Mesendoderm (in vitro differentiated cells): Measurements from ENCODE around the gene ATP11B.

Experiments
- DNase-seq: peaks from one replicate; pipeline ENCODE4 v3.0.0; 2013
- H2AK5ac ChIP-seq: 2 replicates; pipeline ENCODE4 v1.6.1; 2013; ENCODE audit warnings: low read length, inconsistent platforms
- H2BK120ac ChIP-seq: 2 replicates; pipeline ENCODE4 v1.6.1; 2013; ENCODE audit warnings: low read depth, mild to moderate bottlenecking, low read length, moderate library complexity, mixed read lengths
- H2BK15ac ChIP-seq: replicated peaks from 2 replicates; pipeline ENCODE4 v1.6.1; 2013; ENCODE audit warnings: low read depth, mild to moderate bottlenecking, moderate library complexity
- H2BK5ac ChIP-seq: 2 replicates; pipeline ENCODE4 v1.6.1; 2013; ENCODE audit warnings: low read length, inconsistent platforms
- H3K18ac ChIP-seq: 2 replicates; pipeline ENCODE4 v1.6.1; 2013; ENCODE audit warnings: mild to moderate bottlenecking, low read length, mixed read lengths
- H3K23ac ChIP-seq: one replicate; pipeline ENCODE4 v1.6.1; 2013; ENCODE audit warnings: low read length
- H3K27ac ChIP-seq: 2 replicates; pipeline ENCODE4 v1.5.1; 2013; ENCODE audit warnings: low read depth, mild to moderate bottlenecking, inconsistent platforms, low read length, moderate library complexity
- H3K27me3 ChIP-seq: 2 replicates; pipeline ENCODE4 v1.6.1; 2013; ENCODE audit warnings: low read length, control low read depth, mild to moderate bottlenecking, inconsistent platforms; ENCODE audit not compliant: insufficient read depth, poor library complexity
- H3K36me3 ChIP-seq: 2 replicates; pipeline ENCODE4 v1.6.1; 2013; ENCODE audit warnings: low read length, inconsistent platforms; ENCODE audit not compliant: control insufficient read depth, insufficient read depth
- H3K4ac ChIP-seq: one replicate; pipeline ENCODE4 v1.6.1; 2013; ENCODE audit warnings: low read depth, mild to moderate bottlenecking, low read length, moderate library complexity
- H3K4me1 ChIP-seq: 2 replicates; pipeline ENCODE4 v1.6.1; 2013; ENCODE audit warnings: low read depth, low read length, inconsistent platforms; ENCODE audit not compliant: control insufficient read depth
- H3K4me2 ChIP-seq: 2 replicates; pipeline ENCODE4 v1.6.1; 2013; ENCODE audit warnings: low read length
- H3K4me3 ChIP-seq: 2 replicates; pipeline ENCODE4 v1.5.1; 2013; ENCODE audit warnings: mild to moderate bottlenecking, low read length
- H3K56ac ChIP-seq: one replicate; pipeline ENCODE4 v1.6.1; 2013; ENCODE audit warnings: low read length
- H3K79me1 ChIP-seq: 2 replicates; pipeline ENCODE4 v1.6.1; 2013; ENCODE audit warnings: low read length, inconsistent platforms
- H3K79me2 ChIP-seq: 2 replicates; pipeline ENCODE4 v1.6.1; 2013; ENCODE audit warnings: mild to moderate bottlenecking, low read length; ENCODE audit not compliant: control insufficient read depth, insufficient read depth
- H3K9ac ChIP-seq: 2 replicates; pipeline ENCODE4 v1.6.1; 2013; ENCODE audit warnings: low read length, inconsistent platforms
- H4K5ac ChIP-seq: one replicate; pipeline ENCODE4 v1.6.1; 2013; ENCODE audit warnings: low read length
- H4K8ac ChIP-seq: one replicate; pipeline ENCODE4 v1.6.1; 2013; ENCODE audit warnings: low read depth, mild to moderate bottlenecking, control low read depth, low read length, moderate library complexity
- WGBS: extraction: QIAGEN DNeasy Blood & Tissue Kit; methylation state at CpG from one replicate; pipeline ENCODE4 v1.1.7; 2013; ENCODE audit warnings: low lambda C conversion rate, missing lambda C conversion rate; ENCODE audit not compliant: insufficient coverage; ENCODE audit errors: extremely low coverage; 5-methylcytosine and 5-hydroxymethylcytosine counted together

ATP11B gene

DNA sequence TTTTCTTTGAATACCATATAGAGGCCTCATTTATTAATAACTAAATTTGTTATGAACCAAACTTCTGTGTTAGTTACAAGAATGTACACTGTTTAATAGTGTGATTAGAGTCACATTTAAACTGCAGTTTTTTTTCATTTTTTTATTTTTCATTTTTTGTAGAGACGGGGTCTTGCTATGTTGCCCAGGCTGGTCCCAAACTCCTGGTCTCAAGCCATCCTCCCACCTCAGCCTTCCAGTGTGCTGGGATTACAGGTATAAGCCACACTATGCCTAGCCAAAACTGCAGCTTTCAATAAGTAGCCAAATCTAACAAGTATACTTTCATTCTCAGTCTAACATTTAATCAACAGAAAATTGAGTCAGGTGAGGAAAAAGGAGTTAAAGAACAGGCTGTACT lies 10.2 kb upstream of the ATP11B start:
- H3K4me2 ChIP-seq, result no peak overlapping the region
- H3K56ac ChIP-seq, result no peak overlapping the region
- no CpG with 5 or more reads among the region's 1 CpG for WGBS
- H2BK120ac ChIP-seq, result no peak overlapping the region
- no peaks in the 10 kb centered on the region for H3K4me1 ChIP-seq
- H2BK15ac ChIP-seq, result no peak overlapping the region
- no peak overlapping the region for H2BK5ac ChIP-seq
- no peak overlapping the region for H3K9ac ChIP-seq
- no peak overlapping the region for H4K5ac ChIP-seq
- no peaks in the 10 kb centered on the region for H3K36me3 ChIP-seq
- H3K4ac ChIP-seq, result no peak overlapping the region
- no peak overlapping the region for H2AK5ac ChIP-seq
- H4K8ac ChIP-seq, result no peak overlapping the region
- no peak overlapping the region for H3K4me3 ChIP-seq
- H3K27me3 ChIP-seq, result no peaks in the 10 kb centered on the region
- no peaks in the 10 kb centered on the region for H3K79me1 ChIP-seq
- H3K79me2 ChIP-seq, result no peaks in the 10 kb centered on the region
- no peak overlapping the region for H3K27ac ChIP-seq
- H3K18ac ChIP-seq, result no peak overlapping the region
- no peak overlapping the region for H3K23ac ChIP-seq
- DNase-seq, result no peak

DNA sequence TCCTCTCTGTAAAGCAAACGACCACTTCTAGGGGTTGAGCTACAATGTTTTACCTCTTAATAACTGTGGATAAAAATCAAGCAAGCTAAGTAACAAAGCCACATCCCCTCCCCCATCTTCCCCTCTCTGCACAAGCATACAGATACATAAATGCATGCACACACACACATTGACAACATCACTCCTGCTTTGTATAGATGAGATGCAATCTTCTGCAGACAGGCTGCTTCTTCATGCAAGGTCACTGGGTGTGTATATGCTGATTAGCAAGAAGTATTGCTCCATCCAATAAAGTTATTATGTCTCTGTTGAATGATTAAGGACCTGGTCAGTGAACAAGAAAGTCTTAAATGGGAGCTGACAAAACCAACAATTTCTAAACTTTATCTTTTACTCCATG lies 8.8 kb upstream of the ATP11B start:
- no peak overlapping the region for H4K5ac ChIP-seq
- H3K18ac ChIP-seq, result no peak overlapping the region
- H3K27me3 ChIP-seq, result no peaks in the 10 kb centered on the region
- no peak overlapping the region for H3K56ac ChIP-seq
- no CpG with 5 or more reads among the region's 1 CpG for WGBS
- no peaks in the 10 kb centered on the region for H3K4me1 ChIP-seq
- no peak overlapping the region for H2BK15ac ChIP-seq
- no peak overlapping the region for H2BK5ac ChIP-seq
- no peak overlapping the region for H4K8ac ChIP-seq
- H3K36me3 ChIP-seq, result no peaks in the 10 kb centered on the region
- no peak overlapping the region for H2BK120ac ChIP-seq
- H3K4me3 ChIP-seq, result no peak overlapping the region
- H3K9ac ChIP-seq, result no peak overlapping the region
- DNase-seq, result no peak
- no peak overlapping the region for H3K4me2 ChIP-seq
- H3K23ac ChIP-seq, result no peak overlapping the region
- H3K79me1 ChIP-seq, result no peaks in the 10 kb centered on the region
- H3K79me2 ChIP-seq, result no peaks in the 10 kb centered on the region
- H2AK5ac ChIP-seq, result no peak overlapping the region
- H3K27ac ChIP-seq, result no peak overlapping the region
- no peak overlapping the region for H3K4ac ChIP-seq

DNA sequence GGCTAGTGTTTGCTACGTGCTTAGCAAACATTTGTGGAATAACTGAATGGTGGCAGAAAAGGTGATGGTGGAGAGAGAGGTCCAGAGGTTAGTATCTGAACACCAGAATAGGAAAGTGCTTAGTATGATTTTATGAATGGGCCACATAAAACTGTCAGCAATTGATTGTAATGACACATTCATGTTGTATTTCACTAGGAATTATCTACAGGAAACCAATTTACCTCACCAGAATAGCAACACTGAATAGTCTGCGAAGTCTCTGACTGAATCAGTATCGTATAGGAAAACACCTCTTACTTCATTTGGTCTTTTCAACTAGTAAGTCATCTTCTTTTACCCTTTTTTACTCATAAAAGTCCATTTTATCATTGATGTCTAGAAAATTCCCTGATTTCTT lies 8.2 kb upstream of the ATP11B start:
- no peak overlapping the region for H4K5ac ChIP-seq
- H3K27ac ChIP-seq, result no peak overlapping the region
- no peaks in the 10 kb centered on the region for H3K79me2 ChIP-seq
- H2BK120ac ChIP-seq, result no peak overlapping the region
- no peak overlapping the region for H2AK5ac ChIP-seq
- H3K9ac ChIP-seq, result no peak overlapping the region
- no peaks in the 10 kb centered on the region for H3K79me1 ChIP-seq
- no peak overlapping the region for H3K4me3 ChIP-seq
- no peaks in the 10 kb centered on the region for H3K36me3 ChIP-seq
- DNase-seq, result no peak
- no peak overlapping the region for H3K18ac ChIP-seq
- no peak overlapping the region for H3K4me2 ChIP-seq
- no peak overlapping the region for H3K56ac ChIP-seq
- H3K23ac ChIP-seq, result no peak overlapping the region
- H3K4ac ChIP-seq, result no peak overlapping the region
- H3K27me3 ChIP-seq, result no peaks in the 10 kb centered on the region
- H2BK5ac ChIP-seq, result no peak overlapping the region
- WGBS, result no CpG with 5 or more reads among the region's 3 CpGs
- H2BK15ac ChIP-seq, result no peak overlapping the region
- no peak overlapping the region for H4K8ac ChIP-seq
- H3K4me1 ChIP-seq, result no peaks in the 10 kb centered on the region

DNA sequence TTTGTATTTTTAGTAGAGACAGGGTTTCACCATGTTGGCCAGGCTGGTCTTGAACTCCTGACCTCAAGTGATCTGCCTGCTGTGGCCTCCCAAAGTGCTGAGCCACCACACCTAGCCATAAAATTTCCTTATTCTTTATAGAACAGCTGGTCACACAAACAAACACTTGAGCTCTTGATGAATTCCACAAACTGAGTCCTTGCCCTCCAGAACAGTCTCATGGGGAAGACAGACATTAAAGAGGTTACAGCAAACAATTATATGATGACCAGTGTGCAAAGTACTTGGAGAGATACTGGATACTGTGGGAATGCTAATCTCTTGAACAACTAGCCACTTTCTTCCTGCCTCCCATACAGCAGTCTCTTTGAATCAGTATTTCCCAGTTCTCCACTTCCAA lies 7.5 kb upstream of the ATP11B start:
- no peak overlapping the region for H3K4me2 ChIP-seq
- H3K27me3 ChIP-seq, result no peaks in the 10 kb centered on the region
- no peak overlapping the region for H2AK5ac ChIP-seq
- H3K79me2 ChIP-seq, result no peaks in the 10 kb centered on the region
- no peak overlapping the region for H3K18ac ChIP-seq
- no peaks in the 10 kb centered on the region for H3K36me3 ChIP-seq
- no peak overlapping the region for H4K8ac ChIP-seq
- H2BK120ac ChIP-seq, result no peak overlapping the region
- H4K5ac ChIP-seq, result no peak overlapping the region
- H3K9ac ChIP-seq, result no peak overlapping the region
- H3K23ac ChIP-seq, result no peak overlapping the region
- H3K27ac ChIP-seq, result no peak overlapping the region
- no peaks in the 10 kb centered on the region for H3K4me1 ChIP-seq
- no peaks in the 10 kb centered on the region for H3K79me1 ChIP-seq
- no peak overlapping the region for H3K4ac ChIP-seq
- H2BK15ac ChIP-seq, result no peak overlapping the region
- H3K4me3 ChIP-seq, result no peak overlapping the region
- no peak for DNase-seq
- H2BK5ac ChIP-seq, result no peak overlapping the region
- no peak overlapping the region for H3K56ac ChIP-seq

DNA sequence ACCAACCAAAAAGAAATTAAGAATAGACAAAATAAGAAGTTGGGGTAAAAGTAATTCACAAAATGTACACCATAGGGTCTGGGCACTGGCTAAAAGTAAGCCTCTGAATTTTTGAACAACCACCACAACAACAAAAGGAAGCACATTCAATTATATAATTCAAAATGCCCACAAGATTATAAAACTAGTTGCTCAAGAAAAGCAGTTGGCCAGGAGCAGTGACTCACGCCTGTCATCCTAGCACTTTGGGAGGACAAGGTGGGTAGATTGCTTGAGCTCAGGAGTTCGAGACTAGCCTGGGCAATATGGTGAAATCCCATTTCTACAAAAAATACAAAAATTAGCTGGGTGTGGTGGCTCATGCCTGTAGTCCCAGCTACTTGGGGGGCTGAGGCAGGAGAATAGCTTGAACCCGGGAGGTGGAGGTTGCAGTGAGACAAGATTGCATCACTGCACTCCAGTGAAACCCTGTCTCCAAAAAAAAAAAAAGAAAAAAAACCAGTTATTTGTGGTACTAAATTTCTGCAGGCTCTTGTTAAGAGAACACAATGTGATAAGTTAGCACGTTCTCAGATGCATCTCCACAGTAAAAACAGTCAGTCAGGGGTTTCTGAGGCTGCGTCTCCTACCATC lies 6.6 kb upstream of the ATP11B start:
- no peak overlapping the region for H3K4me3 ChIP-seq
- no peaks in the 10 kb centered on the region for H3K27me3 ChIP-seq
- no peak overlapping the region for H4K5ac ChIP-seq
- no peak overlapping the region for H3K27ac ChIP-seq
- H4K8ac ChIP-seq, result no peak overlapping the region
- H2BK120ac ChIP-seq, result no peak overlapping the region
- no CpG with 5 or more reads among the region's 5 CpGs for WGBS
- H3K4me2 ChIP-seq, result no peak overlapping the region
- no peaks in the 10 kb centered on the region for H3K79me2 ChIP-seq
- no peaks in the 10 kb centered on the region for H3K36me3 ChIP-seq
- no peaks in the 10 kb centered on the region for H3K79me1 ChIP-seq
- no peak overlapping the region for H3K23ac ChIP-seq
- no peak for DNase-seq
- H3K56ac ChIP-seq, result no peak overlapping the region
- no peak overlapping the region for H2AK5ac ChIP-seq
- no peak overlapping the region for H3K18ac ChIP-seq
- no peak overlapping the region for H3K9ac ChIP-seq
- H3K4me1 ChIP-seq, result no peaks in the 10 kb centered on the region
- H3K4ac ChIP-seq, result no peak overlapping the region
- no peak overlapping the region for H2BK15ac ChIP-seq
- no peak overlapping the region for H2BK5ac ChIP-seq

DNA sequence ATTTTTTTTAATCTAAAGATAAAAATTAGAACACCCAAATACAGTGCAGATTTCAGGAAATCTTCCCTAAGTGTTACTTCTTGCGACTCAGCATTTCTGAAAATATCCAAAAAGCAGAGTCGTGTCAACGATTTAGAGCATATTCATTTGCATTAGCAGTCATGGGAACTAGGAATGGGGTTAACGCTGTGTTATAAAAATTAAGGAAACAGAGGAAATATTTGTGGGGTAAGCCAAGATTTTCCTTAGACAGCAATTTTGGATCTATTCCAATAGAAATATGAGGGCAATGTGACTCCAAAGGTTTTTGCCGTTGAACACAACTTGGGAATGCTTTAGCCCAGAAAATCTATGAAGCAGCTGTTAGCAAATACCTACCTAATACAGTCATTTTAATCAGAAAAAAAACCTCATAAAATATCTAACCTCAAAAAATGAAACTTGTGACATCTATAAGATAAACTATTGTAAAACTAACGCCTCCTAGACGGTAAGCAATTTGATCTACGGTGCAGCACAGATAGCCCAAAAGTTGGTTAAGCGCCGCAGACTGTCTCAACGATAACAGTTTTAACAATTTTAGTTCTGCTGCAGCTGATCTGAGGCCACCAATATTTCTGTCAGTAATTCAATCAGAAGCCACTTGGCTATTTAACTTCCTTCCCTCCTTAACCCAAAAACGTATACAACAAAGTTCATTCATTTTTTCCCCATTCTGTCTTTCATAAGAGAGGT lies 5.8 kb upstream of the ATP11B start:
- Histone ChIP-seq H3K36me3 (no peaks in the 10 kb centered on the region), H2AK5ac (no peak overlapping the region), H3K56ac (no peak overlapping the region), H2BK120ac (no peak overlapping the region), H2BK15ac (no peak overlapping the region), H3K18ac (no peak overlapping the region), H3K4ac (no peak overlapping the region), H3K27ac (no peak overlapping the region), H3K4me2 (no peak overlapping the region), H3K23ac (no peak overlapping the region), H3K9ac (no peak overlapping the region), H4K5ac (no peak overlapping the region), H4K8ac (no peak overlapping the region), H3K4me1 (no peaks in the 10 kb centered on the region), H3K4me3 (no peak overlapping the region), H3K79me2 (no peaks in the 10 kb centered on the region), H3K79me1 (no peaks in the 10 kb centered on the region), H2BK5ac (no peak overlapping the region), H3K27me3 (no peaks in the 10 kb centered on the region)
- DNase-seq, result no peak
- WGBS, result no CpG with 5 or more reads among the region's 12 CpGs
